SK-N-SH treated with all-trans-retinoic acid at 6 μM for 48 hours (cell line): ENCODE measurements around the gene SRPX2.

Experiments
- ATAC-seq: fragments of 200-7000 bp; cut with Tn5 transposase; 3 replicates; pipeline ENCODE4 v1.9.1; 2020; ENCODE audit warnings: mild to moderate bottlenecking, moderate library complexity
- ARNTL ChIP-seq: fragments of 450-650 bp; formaldehyde crosslinking; IDR thresholded peaks from 2 replicates; pipeline ENCODE4 v1.5.0; 2020; ENCODE audit warnings: low read depth, mild to moderate bottlenecking, moderate library complexity, borderline replicate concordance
- CREB5 ChIP-seq: fragments of 250-450 bp; sonication (Bioruptor Pico); IDR thresholded peaks from 2 replicates; pipeline ENCODE4 v1.5.1; 2020; ENCODE audit warnings: low read depth, mild to moderate bottlenecking, moderate library complexity
- CSDC2 ChIP-seq: fragments of 250-450 bp; sonication (Bioruptor Pico); IDR thresholded peaks from 2 replicates; pipeline ENCODE4 v1.5.0; 2020; ENCODE audit warnings: mild to moderate bottlenecking, moderate library complexity
- CSRNP3 ChIP-seq: fragments of 250-450 bp; sonication (Bioruptor Pico); IDR thresholded peaks from 2 replicates; pipeline ENCODE4 v1.5.1; 2021; ENCODE audit warnings: mild to moderate bottlenecking, moderate library complexity
- ESRRG ChIP-seq: fragments of 250-450 bp; sonication (Bioruptor Pico); IDR thresholded peaks from 2 replicates; pipeline ENCODE4 v1.6.1; 2021; ENCODE audit warnings: mild to moderate bottlenecking
- GLIS3 ChIP-seq: fragments of 250-450 bp; sonication (Bioruptor Pico); IDR thresholded peaks from 2 replicates; pipeline ENCODE4 v1.5.0; 2020; ENCODE audit warnings: mild to moderate bottlenecking, moderate library complexity
- ISL1 ChIP-seq: fragments of 250-450 bp; sonication (Bioruptor Pico); IDR thresholded peaks from 2 replicates; pipeline ENCODE4 v2.1.2; 2022; ENCODE audit warnings: mild to moderate bottlenecking, moderate library complexity
- OSR1 ChIP-seq: fragments of 250-450 bp; sonication (Bioruptor Pico); IDR thresholded peaks from 2 replicates; pipeline ENCODE4 v1.8.0; 2022; ENCODE audit warnings: moderate library complexity, mild to moderate bottlenecking, inconsistent platforms
- PATZ1 ChIP-seq: fragments of 250-450 bp; sonication (Bioruptor Pico); IDR thresholded peaks from 2 replicates; pipeline ENCODE4 v1.8.0; 2020; ENCODE audit warnings: mild to moderate bottlenecking, moderate library complexity, borderline replicate concordance
- POU6F1 ChIP-seq: fragments of 250-450 bp; sonication (Bioruptor Pico); IDR thresholded peaks from 2 replicates; pipeline ENCODE4 v1.8.0; 2021; ENCODE audit warnings: low read depth, mild to moderate bottlenecking, moderate library complexity, borderline replicate concordance
- PPARA ChIP-seq: fragments of 250-450 bp; sonication (Bioruptor Pico); IDR thresholded peaks from 2 replicates; pipeline ENCODE4 v1.5.0; 2020; ENCODE audit warnings: mild to moderate bottlenecking, borderline replicate concordance
- RARB ChIP-seq: fragments of 250-450 bp; sonication (Bioruptor Pico); IDR thresholded peaks from 2 replicates; pipeline ENCODE4 v1.8.0; 2021; ENCODE audit warnings: mild to moderate bottlenecking, moderate library complexity
- SNAI2 ChIP-seq: fragments of 250-450 bp; sonication (Bioruptor Pico); IDR thresholded peaks from 2 replicates; pipeline ENCODE4 v1.5.0; 2020; ENCODE audit warnings: mild to moderate bottlenecking, moderate library complexity
- TCF4 ChIP-seq: fragments of 250-450 bp; sonication (Bioruptor Pico); IDR thresholded peaks from 2 replicates; pipeline ENCODE4 v1.8.0; 2021; ENCODE audit warnings: mild to moderate bottlenecking, moderate library complexity, borderline replicate concordance
- TSHZ2 ChIP-seq: fragments of 250-450 bp; sonication (Bioruptor Pico); IDR thresholded peaks from 2 replicates; pipeline ENCODE4 v1.5.0; 2020; ENCODE audit warnings: mild to moderate bottlenecking, moderate library complexity
- ZC3H10 ChIP-seq: fragments of 250-450 bp; sonication (Bioruptor Pico); IDR thresholded peaks from 2 replicates; pipeline ENCODE4 v1.5.1; 2021; ENCODE audit warnings: mild to moderate bottlenecking, moderate library complexity
- ZFP3 ChIP-seq: fragments of 250-450 bp; sonication (Bioruptor Pico); IDR thresholded peaks from 2 replicates; pipeline ENCODE4 v1.5.0; 2020; ENCODE audit warnings: mild to moderate bottlenecking, moderate library complexity
- ZFP30 ChIP-seq: fragments of 450-650 bp; formaldehyde crosslinking; IDR thresholded peaks from 2 replicates; pipeline ENCODE4 v1.5.0; 2022; ENCODE audit warnings: mild to moderate bottlenecking, moderate library complexity
- ZNF565 ChIP-seq: fragments of 450-650 bp; formaldehyde crosslinking; conservative IDR thresholded peaks from 2 replicates; pipeline ENCODE4 v1.5.0; 2020; ENCODE audit warnings: low read depth, mild to moderate bottlenecking, moderate library complexity
- ZNF70 ChIP-seq: fragments of 450-650 bp; formaldehyde crosslinking; IDR thresholded peaks from 2 replicates; pipeline ENCODE4 v1.5.0; 2020; ENCODE audit warnings: mild to moderate bottlenecking, moderate library complexity
- ZNF8 ChIP-seq: fragments of 450-650 bp; formaldehyde crosslinking; IDR thresholded peaks from 2 replicates; pipeline ENCODE4 v1.5.0; 2020; ENCODE audit warnings: mild to moderate bottlenecking, moderate library complexity

SRPX2 gene

DNA sequence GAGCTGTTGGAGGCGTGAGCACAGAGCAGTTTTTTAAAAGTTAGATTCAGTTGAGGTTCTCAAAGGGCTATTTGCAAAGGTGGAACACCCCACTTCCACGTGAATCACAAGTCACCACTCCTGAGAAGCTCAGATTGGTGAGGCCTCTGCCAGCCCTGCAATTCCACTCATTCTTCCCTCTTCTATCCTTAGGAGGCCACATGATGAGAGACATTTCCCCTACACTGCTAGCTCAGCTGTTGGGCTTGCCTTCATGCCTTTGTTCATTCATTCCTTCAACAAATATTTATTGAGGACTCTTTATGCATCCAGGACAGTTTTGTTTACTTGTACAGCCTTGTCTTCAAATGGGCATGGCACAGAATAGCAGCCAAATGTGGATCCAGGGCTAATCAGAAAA lies 3.7 kb downstream of the SRPX2 start:
- no peak for ATAC-seq
- no peak for TF ChIP-seq ZNF565 (CRISPR knock-in tag)
- TF ChIP-seq ZC3H10 (CRISPR knock-in tag), result no peak
- no peak for TF ChIP-seq ZFP3 (CRISPR knock-in tag)
- no peak for TF ChIP-seq ZNF70
- TF ChIP-seq ARNTL (CRISPR knock-in tag), result no peak
- no peak for TF ChIP-seq RARB (CRISPR knock-in tag)
- TF ChIP-seq TSHZ2 (CRISPR knock-in tag), result no peak
- no peak for TF ChIP-seq PATZ1 (CRISPR knock-in tag)
- no peak for TF ChIP-seq SNAI2 (CRISPR knock-in tag)
- TF ChIP-seq POU6F1, result no peak
- TF ChIP-seq GLIS3 (CRISPR knock-in tag), result no peak
- TF ChIP-seq CREB5 (CRISPR knock-in tag), result no peak
- TF ChIP-seq TCF4 (CRISPR knock-in tag), result no peak
- no peak for TF ChIP-seq CSRNP3
- TF ChIP-seq OSR1 (CRISPR knock-in tag), result no peak
- TF ChIP-seq ZNF8 (CRISPR knock-in tag), result no peak
- no peak for TF ChIP-seq ISL1 (CRISPR knock-in tag)
- no peak for TF ChIP-seq PPARA (CRISPR knock-in tag)

- no peak for ATAC-seq
- TF ChIP-seq ESRRG (no peak), PATZ1 (CRISPR knock-in tag) (no peak), SNAI2 (CRISPR knock-in tag) (no peak), RARB (CRISPR knock-in tag) (no peak), OSR1 (CRISPR knock-in tag) (no peak), ZFP3 (CRISPR knock-in tag) (no peak), PPARA (CRISPR knock-in tag) (no peak), POU6F1 (no peak), CREB5 (CRISPR knock-in tag) (no peak), ZFP30 (CRISPR knock-in tag) (no peak), CSDC2 (CRISPR knock-in tag) (no peak), ARNTL (CRISPR knock-in tag) (no peak)
Observed at GRCh38 chrX:100648458-100649417, 4.7 kb downstream of the SRPX2 start.
